Esophagus squamous epithelium (tissue), 4 donors: ENCODE results near the gene ELMO1.

Experiments used
- CTCF ChIP-seq, 6 experiments: fragments of 450-650 bp in 4 of 6; fragments of 200-600 bp in 2 of 6; sonication (generic) in 2 of 6; IDR thresholded peaks; one replicate each; pipeline ENCODE4 v1.5.1; 2016 to 2019; ENCODE audit warnings: antibody characterized with exemption in 6 of 6, mild to moderate bottlenecking in 4 of 6, moderate library complexity in 4 of 6
- POLR2A ChIP-seq, 4 donors: fragments of 450-650 bp; IDR thresholded peaks; one replicate each; pipeline ENCODE4 v1.6.1; 2017; ENCODE audit warnings: antibody characterized with exemption in 4 of 4, mild to moderate bottlenecking in 4 of 4, moderate library complexity in 3 of 4

DNA sequence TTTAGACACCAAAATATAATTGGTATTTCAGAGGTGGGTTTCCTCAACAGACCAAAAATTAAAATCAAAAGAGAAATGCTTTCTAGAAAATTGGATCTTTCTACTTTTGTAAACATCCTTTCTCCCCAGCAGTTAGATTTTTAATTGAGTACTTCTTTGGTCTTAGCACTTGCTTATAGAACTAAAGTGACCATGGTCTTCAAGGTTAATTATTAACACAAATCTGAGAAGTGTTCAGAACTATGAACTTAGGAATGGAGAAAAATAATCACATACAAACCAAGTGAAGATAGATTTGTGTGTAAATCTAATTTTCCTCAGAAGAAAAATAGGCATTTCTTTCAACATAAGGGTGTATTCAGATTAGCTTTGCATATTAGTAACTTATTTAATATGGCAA, 355.4 kb downstream of the ELMO1 start:
- TF ChIP-seq CTCF (IDR thresholded peaks at IDR 0.05), result no peak
- no peak for TF ChIP-seq POLR2A (IDR thresholded peaks at IDR 0.05)
